HepG2 (cell line): Measurements from ENCODE around the gene LRPAP1. TPM values are rescaled to one million over a fixed set of nuclear protein-coding genes. Genes with fewer than 3 reads are reported as not detected.

ENCODE experiments used
- ATAC-seq: fragments of 200-7000 bp; cut with Tn5 transposase; 3 replicates; pipeline ENCODE4 v1.9.1; 2020; ENCODE audit warnings: mild to moderate bottlenecking, moderate library complexity
- BruUV-seq: library from RNA; stranded (reverse); fragments of 400-500 nt; replicated peaks from 2 replicates; lab custom pipeline; 2021; lab: Mats Ljungman, UMichigan
- CTCF ChIA-PET: fragments of 300-600 bp; formaldehyde crosslinking; extraction: SDS; loops from one replicate; lab custom pipeline; 2021; ENCODE audit warnings: low total read pairs, inconsistent platforms, low intra/inter-chr PET ratio; lab: Yijun Ruan, JAX
- POLR2A ChIA-PET: fragments of 350-600 bp; sonication (Branson Sonifier 250); formaldehyde crosslinking; loops from one replicate; lab custom pipeline; 2020; ENCODE audit warnings: antibody characterized with exemption, inconsistent platforms; lab: Yijun Ruan, JAX
- DNase-seq: peaks from one replicate; pipeline ENCODE4 v3.0.0-alpha.2; 2015; ENCODE audit warnings: low spot score
- FAIRE-seq: peaks from 3 replicates; lab custom pipeline; 2011; peaks lifted over from hg19 to GRCh38; lab: Jason Lieb, UNC
- H2AFZ ChIP-seq: one replicate; pipeline ENCODE4 v1.6.1; 2011; ENCODE audit warnings: low read length, inconsistent platforms
- H3K27ac ChIP-seq: fragments of 300-600 bp; 3 replicates; pipeline ENCODE4 v1.8.0; 2011; ENCODE audit warnings: mixed run types, mild to moderate bottlenecking, mixed read lengths, low read length, inconsistent platforms; ENCODE audit not compliant: insufficient read depth; ENCODE audit errors: extremely low read length
- H3K27me3 ChIP-seq, 2 experiments: fragments of 200-600 bp in 1 of 2; 2 replicates in 1 of 2; 3 replicates in 1 of 2; pipeline versions ENCODE4 v1.6.0 to v1.8.0; 2011; ENCODE audit warnings: low read length in 2 of 2, mild to moderate bottlenecking in 2 of 2, moderate library complexity in 2 of 2, inconsistent platforms in 1 of 2; ENCODE audit not compliant: insufficient read depth in 2 of 2, control insufficient read depth in 1 of 2
- H3K36me3 ChIP-seq, 2 experiments: fragments of 200-600 bp in 1 of 2; replicated peaks in 1 of 2; 2 replicates in 1 of 2; 3 replicates in 1 of 2; pipeline versions ENCODE4 v1.5.1 to v1.8.0; 2011; ENCODE audit warnings: low read length in 2 of 2, inconsistent platforms in 1 of 2; ENCODE audit not compliant: insufficient read depth in 2 of 2, control insufficient read depth in 1 of 2
- H3K4me1 ChIP-seq: 2 replicates; pipeline ENCODE4 v1.5.1; 2012; ENCODE audit warnings: low read length, inconsistent platforms; ENCODE audit not compliant: insufficient read depth
- H3K4me2 ChIP-seq: 2 replicates; pipeline ENCODE4 v1.6.0; 2011; ENCODE audit warnings: low read depth, low read length, inconsistent platforms
- H3K4me3 ChIP-seq, 3 experiments: fragments of 200-600 bp in 1 of 3; sonication (generic), shearing (Covaris generic) in 1 of 3; replicated peaks in 1 of 3; 2 replicates each; pipeline ENCODE4 v1.5.1; 2011 to 2016; ENCODE audit warnings: low read length in 3 of 3, inconsistent platforms in 2 of 3, low read depth in 2 of 3, mild to moderate bottlenecking in 2 of 3, control low read depth in 1 of 3, mixed read lengths in 1 of 3; ENCODE audit not compliant: insufficient read depth in 1 of 3
- H3K79me2 ChIP-seq: one replicate; pipeline ENCODE4 v1.6.1; 2011; ENCODE audit warnings: low read length, inconsistent platforms; ENCODE audit not compliant: insufficient read depth
- H3K9ac ChIP-seq: 2 replicates; pipeline ENCODE4 v1.6.0; 2011; ENCODE audit warnings: mild to moderate bottlenecking, low read depth, low read length, inconsistent platforms; ENCODE audit not compliant: insufficient read depth
- H3K9me3 ChIP-seq: 2 replicates; pipeline ENCODE4 v1.5.1; 2012; ENCODE audit warnings: mild to moderate bottlenecking, low read length
- H4K20me1 ChIP-seq: 2 replicates; pipeline ENCODE4 v1.6.0; 2011; ENCODE audit warnings: inconsistent platforms, mild to moderate bottlenecking, low read length, moderate library complexity; ENCODE audit not compliant: insufficient read depth
- AGO1 ChIP-seq: fragments of 200-400 bp; formaldehyde crosslinking; IDR thresholded peaks from 2 replicates; pipeline ENCODE4 v1.6.1; 2017; ENCODE audit warnings: mild to moderate bottlenecking, low read depth, low read length, moderate library complexity; ENCODE audit not compliant: poor library complexity, severe bottlenecking
- GATAD2A ChIP-seq: IDR thresholded peaks from 2 replicates; pipeline ENCODE4 v1.6.1; 2016
- HOXA7 ChIP-seq: sonication (generic); formaldehyde crosslinking; IDR thresholded peaks from 2 replicates; pipeline ENCODE4 v1.8.1; 2022; ENCODE audit warnings: mild to moderate bottlenecking, missing genetic modification reagents, moderate library complexity
- KLF6 ChIP-seq: IDR thresholded peaks from 2 replicates; pipeline ENCODE4 v1.8.0; 2016; ENCODE audit warnings: missing biosample characterization, missing genetic modification reagents
- PRDM10 ChIP-seq: sonication (generic); formaldehyde crosslinking; IDR thresholded peaks from 2 replicates; pipeline ENCODE4 v1.4.0; 2020; ENCODE audit warnings: low read depth, missing genetic modification reagents
- SPEN ChIP-seq: sonication (generic); formaldehyde crosslinking; IDR thresholded peaks from 2 replicates; pipeline ENCODE4 v1.5.1; 2020; ENCODE audit warnings: low read depth, mild to moderate bottlenecking, missing genetic modification reagents
- STAT5B ChIP-seq: sonication (generic); formaldehyde crosslinking; IDR thresholded peaks from 2 replicates; pipeline ENCODE4 v1.4.0; 2020; ENCODE audit warnings: missing genetic modification reagents
- ZNF224 ChIP-seq: sonication (generic); formaldehyde crosslinking; IDR thresholded peaks from 2 replicates; pipeline ENCODE4 v1.5.0; 2020; ENCODE audit warnings: mild to moderate bottlenecking, missing genetic modification reagents
- ZNF282 ChIP-seq: fragments of 450-650 bp; IDR thresholded peaks from 2 replicates; pipeline ENCODE4 v1.6.1; 2018; ENCODE audit not compliant: partially characterized antibody
- ZNF543 ChIP-seq: sonication (generic); formaldehyde crosslinking; IDR thresholded peaks from 2 replicates; pipeline ENCODE4 v1.4.0; 2020; ENCODE audit warnings: mild to moderate bottlenecking, missing genetic modification reagents
- WGBS: methylation state at CpG from one replicate; pipeline ENCODE4 v1.1.6; 2017; ENCODE audit warnings: low lambda C conversion rate; 5-methylcytosine and 5-hydroxymethylcytosine counted together
- in situ Hi-C: cut with HindIII; loops from 2 replicates; pipeline ENCODE4 v1.10.0; 2017; ENCODE audit warnings: low pct_unique_long_range_greater_than_20kb; ENCODE audit not compliant: extremely low pct_ligation_motif_present
- intact Hi-C: fragments of 100-400 bp; cut with micrococcal nuclease; formaldehyde crosslinking; loops from one replicate; pipeline ENCODE4 v1.10.0; 2022; ENCODE audit not compliant: unreplicated experiment
- polyA plus RNA-seq, 8 experiments: library from polyadenylated mRNA; depleted of rRNA in 3 of 8; stranded (reverse) in 7 of 8; unstranded in 1 of 8; fragments of >200 nt; fragmentation: Illumina TruSeq in 4 of 8; extraction: Trizol in 4 of 8; gene quantifications; 2 replicates each; pipeline versions ENCODE4 v1.2.1 to v1.2.3, GENCODE V29; 2011 to 2016; ENCODE audit warnings: low read depth in 4 of 8, missing spikeins in 1 of 8, mixed read lengths in 1 of 8; ENCODE audit not compliant: insufficient read depth in 1 of 8
- total RNA-seq, 5 experiments: library from RNA; depleted of rRNA; stranded (reverse); fragments of >200 nt; fragmentation: Illumina TruSeq; extraction: Trizol; gene quantifications; 2 replicates each; pipeline ENCODE4 v1.2.3, GENCODE V29; 2016; ENCODE audit warnings: low read depth in 1 of 5
- TF ChIP-seq, protein P1 (sequence below): sonication (generic); formaldehyde crosslinking; IDR thresholded peaks from 2 replicates; pipeline ENCODE4 v1.4.0; 2020; ENCODE audit warnings: missing genetic modification reagents, borderline replicate concordance
- TF ChIP-seq, protein P2 (sequence below): sonication (generic); formaldehyde crosslinking; IDR thresholded peaks from 2 replicates; pipeline ENCODE4 v1.9.0; 2022; ENCODE audit warnings: missing genetic modification reagents, mild to moderate bottlenecking, borderline replicate concordance

Gene LRPAP1
- total and polyA plus RNA-seq, 2 of the 13 experiments (the other 11 are each of a cell fraction or from before 2014, with no cell fraction given), result 153 to 191 TPM

DNA sequence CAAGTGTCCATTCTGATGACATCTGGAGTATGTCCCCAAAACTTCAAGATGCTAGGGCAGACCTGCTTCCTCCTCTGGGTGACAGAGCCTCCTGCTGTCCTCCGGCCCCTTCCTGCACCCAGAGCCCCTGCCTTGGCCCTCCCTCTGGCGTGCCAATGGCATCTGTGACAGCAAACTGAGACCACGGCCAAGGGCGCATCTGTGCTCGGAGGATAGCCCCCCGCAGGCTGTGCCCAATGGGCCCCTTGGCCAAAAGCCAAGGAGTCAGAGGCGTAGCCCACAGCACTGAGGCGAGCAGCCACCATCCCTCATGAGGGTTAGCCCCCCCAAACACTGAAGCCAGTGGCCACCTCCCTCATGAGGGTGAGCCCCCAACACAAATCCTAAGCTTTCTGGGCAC is 7.9 kb downstream of the LRPAP1 start:
- H3K4me2 ChIP-seq, result no peak overlapping the region
- FAIRE-seq, result no peak
- no peak overlapping the region for H3K27ac ChIP-seq
- CTCF ChIA-PET, result no interaction called here
- in situ Hi-C loops (no loop called here), intact Hi-C loops (no loop called here)
- H3K27me3 ChIP-seq, result no peaks in the 10 kb centered on the region
- no peak for DNase-seq
- H3K4me1 ChIP-seq, result 0 out of 2 replicates have a peak, but pooled peaks cover 1% of the 10 kb centered on the region
- H3K4me3 ChIP-seq, result no peak overlapping the region
- H3K9me3 ChIP-seq, result no peaks in the 10 kb centered on the region
- no TSS peak for BruUV-seq
- POLR2A ChIA-PET, result no interaction called here
- peaks cover 16% of the 10 kb centered on the region for H3K79me2 ChIP-seq
- no peak overlapping the region for H3K9ac ChIP-seq
- TF ChIP-seq GATAD2A (CRISPR knock-in tag), result no peak
- TF ChIP-seq PRDM10 (CRISPR knock-in tag), result no peak
- TF ChIP-seq, protein P1, sequence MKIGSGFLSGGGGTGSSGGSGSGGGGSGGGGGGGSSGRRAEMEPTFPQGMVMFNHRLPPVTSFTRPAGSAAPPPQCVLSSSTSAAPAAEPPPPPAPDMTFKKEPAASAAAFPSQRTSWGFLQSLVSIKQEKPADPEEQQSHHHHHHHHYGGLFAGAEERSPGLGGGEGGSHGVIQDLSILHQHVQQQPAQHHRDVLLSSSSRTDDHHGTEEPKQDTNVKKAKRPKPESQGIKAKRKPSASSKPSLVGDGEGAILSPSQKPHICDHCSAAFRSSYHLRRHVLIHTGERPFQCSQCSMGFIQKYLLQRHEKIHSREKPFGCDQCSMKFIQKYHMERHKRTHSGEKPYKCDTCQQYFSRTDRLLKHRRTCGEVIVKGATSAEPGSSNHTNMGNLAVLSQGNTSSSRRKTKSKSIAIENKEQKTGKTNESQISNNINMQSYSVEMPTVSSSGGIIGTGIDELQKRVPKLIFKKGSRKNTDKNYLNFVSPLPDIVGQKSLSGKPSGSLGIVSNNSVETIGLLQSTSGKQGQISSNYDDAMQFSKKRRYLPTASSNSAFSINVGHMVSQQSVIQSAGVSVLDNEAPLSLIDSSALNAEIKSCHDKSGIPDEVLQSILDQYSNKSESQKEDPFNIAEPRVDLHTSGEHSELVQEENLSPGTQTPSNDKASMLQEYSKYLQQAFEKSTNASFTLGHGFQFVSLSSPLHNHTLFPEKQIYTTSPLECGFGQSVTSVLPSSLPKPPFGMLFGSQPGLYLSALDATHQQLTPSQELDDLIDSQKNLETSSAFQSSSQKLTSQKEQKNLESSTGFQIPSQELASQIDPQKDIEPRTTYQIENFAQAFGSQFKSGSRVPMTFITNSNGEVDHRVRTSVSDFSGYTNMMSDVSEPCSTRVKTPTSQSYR (CRISPR knock-in tag), result no peak
- TF ChIP-seq, protein P2, sequence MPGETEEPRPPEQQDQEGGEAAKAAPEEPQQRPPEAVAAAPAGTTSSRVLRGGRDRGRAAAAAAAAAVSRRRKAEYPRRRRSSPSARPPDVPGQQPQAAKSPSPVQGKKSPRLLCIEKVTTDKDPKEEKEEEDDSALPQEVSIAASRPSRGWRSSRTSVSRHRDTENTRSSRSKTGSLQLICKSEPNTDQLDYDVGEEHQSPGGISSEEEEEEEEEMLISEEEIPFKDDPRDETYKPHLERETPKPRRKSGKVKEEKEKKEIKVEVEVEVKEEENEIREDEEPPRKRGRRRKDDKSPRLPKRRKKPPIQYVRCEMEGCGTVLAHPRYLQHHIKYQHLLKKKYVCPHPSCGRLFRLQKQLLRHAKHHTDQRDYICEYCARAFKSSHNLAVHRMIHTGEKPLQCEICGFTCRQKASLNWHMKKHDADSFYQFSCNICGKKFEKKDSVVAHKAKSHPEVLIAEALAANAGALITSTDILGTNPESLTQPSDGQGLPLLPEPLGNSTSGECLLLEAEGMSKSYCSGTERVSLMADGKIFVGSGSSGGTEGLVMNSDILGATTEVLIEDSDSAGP (CRISPR knock-in tag), result no peak
- no peak for TF ChIP-seq KLF6 (CRISPR knock-in tag)
- no peak for TF ChIP-seq HOXA7 (CRISPR knock-in tag)
- no peak for TF ChIP-seq STAT5B (CRISPR knock-in tag)
- no peak for TF ChIP-seq ZNF543 (CRISPR knock-in tag)
- no peak for TF ChIP-seq ZNF282
- no peak for TF ChIP-seq AGO1
- TF ChIP-seq SPEN, result no peak
- TF ChIP-seq ZNF224 (CRISPR knock-in tag), result no peak
- peaks cover 45 to 68% of the 10 kb centered on the region in 2 experiments for H3K36me3 ChIP-seq
- no peak overlapping the region for H2AFZ ChIP-seq
- WGBS, result 100% methylated on average over 5 of the region's 8 CpGs
- ATAC-seq, result no peak
- H4K20me1 ChIP-seq, result peaks cover 2% of the 10 kb centered on the region; the same call in 1 of the 2 replicates
